Peyer's patch (tissue), 4 donors: Measurements from ENCODE around the gene ETFBKMT. TPM values are rescaled to one million over a fixed set of nuclear protein-coding genes. Genes with fewer than 3 reads are reported as not detected.

ENCODE experiments used
- DNase-seq, 3 donors: peaks; one replicate each; pipeline ENCODE4 v3.0.0-alpha.2; 2017 to 2019
- H3K27ac ChIP-seq, 4 donors: fragments of 200-600 bp; sonication (generic); one replicate each; pipeline ENCODE4 v1.5.1; 2016 to 2019
- H3K27me3 ChIP-seq, 2 donors: fragments of 200-600 bp; sonication (generic); one replicate each; pipeline ENCODE4 v1.5.1; 2019
- H3K36me3 ChIP-seq, 3 donors: fragments of 200-600 bp; sonication (generic); one replicate each; pipeline ENCODE4 v1.5.1; 2016 to 2019
- H3K4me1 ChIP-seq, 4 donors: fragments of 200-600 bp; sonication (generic); one replicate each; pipeline ENCODE4 v1.5.1; 2016 to 2019
- H3K4me3 ChIP-seq, 4 donors: fragments of 200-600 bp; sonication (generic); 1 replicate in 3 of 4; 2 replicates in 1 of 4; pipeline ENCODE4 v1.5.1; 2016 to 2019; ENCODE audit warnings: mild to moderate bottlenecking in 1 of 4
- H3K9me3 ChIP-seq, 4 donors: fragments of 200-600 bp; sonication (generic); one replicate each; pipeline ENCODE4 v1.5.1; 2016 to 2019; ENCODE audit warnings: mild to moderate bottlenecking in 1 of 4
- POLR2A ChIP-seq, 2 donors: fragments of 450-650 bp; IDR thresholded peaks; one replicate each; pipeline ENCODE4 v1.5.1; 2017; ENCODE audit warnings: antibody characterized with exemption in 2 of 2, mild to moderate bottlenecking in 2 of 2, moderate library complexity in 2 of 2
- total RNA-seq, 4 donors: library from RNA; depleted of rRNA; stranded (reverse); fragments of >200 nt; gene quantifications; one replicate each; pipeline ENCODE4 v1.1.0, GENCODE V29; 2016
- TF ChIP-seq, protein P1 (sequence below), 6 experiments: fragments of 450-650 bp in 4 of 6; fragments of 200-600 bp in 2 of 6; sonication (generic) in 1 of 6; IDR thresholded peaks; one replicate each; pipeline ENCODE4 v1.5.1; 2017 to 2019; ENCODE audit warnings: antibody characterized with exemption in 6 of 6, mild to moderate bottlenecking in 3 of 6, moderate library complexity in 1 of 6

The ETFBKMT gene
- total RNA-seq, 4 donors from 2014 or later = 1.9 to 4.1 (median 3.2) TPM

DNA sequence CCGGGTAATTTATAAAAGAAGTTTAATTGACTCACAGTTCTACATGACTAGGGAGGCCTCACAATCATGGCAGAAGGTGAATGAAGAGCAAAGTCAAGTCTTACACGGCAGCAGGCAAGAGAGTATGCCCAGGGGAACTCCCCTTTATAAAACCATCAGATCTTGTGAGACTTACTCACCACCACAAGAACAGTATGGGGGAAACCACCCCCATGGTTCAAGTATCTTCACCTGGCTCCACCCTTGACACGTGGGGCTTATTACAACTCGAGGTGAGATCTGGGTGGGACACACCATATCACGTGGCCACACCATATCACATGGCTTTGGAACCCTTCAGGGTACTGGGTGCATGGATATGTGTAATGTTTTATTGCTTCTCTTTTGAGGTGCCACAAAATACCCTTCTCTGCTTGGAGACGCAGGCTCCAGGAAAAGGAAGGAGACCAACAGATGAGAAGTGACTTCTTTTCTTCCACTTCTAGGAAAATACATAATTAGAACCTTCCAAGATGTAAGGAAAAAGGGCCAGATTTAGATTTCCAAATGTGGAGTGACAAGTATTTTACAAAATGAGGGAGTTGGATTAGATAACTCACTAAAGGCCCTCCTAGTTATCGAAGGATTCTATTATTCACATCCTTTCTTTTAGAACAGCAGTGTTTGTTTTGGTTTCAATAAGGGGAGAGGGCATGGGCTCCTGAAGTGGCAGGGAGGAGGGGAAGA, 33.1 kb upstream of the ETFBKMT start:
- Histone ChIP-seq H3K4me3 (no peak overlapping the region), H3K27ac (no peak overlapping the region), H3K27me3 (no peaks in the 10 kb centered on the region), H3K9me3 (no peaks in the 10 kb centered on the region), H3K4me1 (no peaks in the 10 kb centered on the region), H3K36me3 (no peaks in the 10 kb centered on the region)
- no peak for TF ChIP-seq POLR2A (IDR thresholded peaks at IDR 0.05)
- TF ChIP-seq, protein P1, sequence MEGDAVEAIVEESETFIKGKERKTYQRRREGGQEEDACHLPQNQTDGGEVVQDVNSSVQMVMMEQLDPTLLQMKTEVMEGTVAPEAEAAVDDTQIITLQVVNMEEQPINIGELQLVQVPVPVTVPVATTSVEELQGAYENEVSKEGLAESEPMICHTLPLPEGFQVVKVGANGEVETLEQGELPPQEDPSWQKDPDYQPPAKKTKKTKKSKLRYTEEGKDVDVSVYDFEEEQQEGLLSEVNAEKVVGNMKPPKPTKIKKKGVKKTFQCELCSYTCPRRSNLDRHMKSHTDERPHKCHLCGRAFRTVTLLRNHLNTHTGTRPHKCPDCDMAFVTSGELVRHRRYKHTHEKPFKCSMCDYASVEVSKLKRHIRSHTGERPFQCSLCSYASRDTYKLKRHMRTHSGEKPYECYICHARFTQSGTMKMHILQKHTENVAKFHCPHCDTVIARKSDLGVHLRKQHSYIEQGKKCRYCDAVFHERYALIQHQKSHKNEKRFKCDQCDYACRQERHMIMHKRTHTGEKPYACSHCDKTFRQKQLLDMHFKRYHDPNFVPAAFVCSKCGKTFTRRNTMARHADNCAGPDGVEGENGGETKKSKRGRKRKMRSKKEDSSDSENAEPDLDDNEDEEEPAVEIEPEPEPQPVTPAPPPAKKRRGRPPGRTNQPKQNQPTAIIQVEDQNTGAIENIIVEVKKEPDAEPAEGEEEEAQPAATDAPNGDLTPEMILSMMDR (IDR thresholded peaks at IDR 0.05) = no peak
- no peak for DNase-seq

- H3K27ac ChIP-seq = no peak overlapping the region
- no peaks in the 10 kb centered on the region for H3K4me1 ChIP-seq
- H3K36me3 ChIP-seq = no peaks in the 10 kb centered on the region
- H3K9me3 ChIP-seq = no peaks in the 10 kb centered on the region
- H3K4me3 ChIP-seq = no peak overlapping the region
- TF ChIP-seq, protein P1 (IDR thresholded peaks at IDR 0.05) = no peak
- no peak for TF ChIP-seq POLR2A (IDR thresholded peaks at IDR 0.05)
- H3K27me3 ChIP-seq = no peaks in the 10 kb centered on the region
- DNase-seq = no peak
Measured at GRCh38 chr12:31627456-31628054, 31.9 kb upstream of the ETFBKMT start.

DNA sequence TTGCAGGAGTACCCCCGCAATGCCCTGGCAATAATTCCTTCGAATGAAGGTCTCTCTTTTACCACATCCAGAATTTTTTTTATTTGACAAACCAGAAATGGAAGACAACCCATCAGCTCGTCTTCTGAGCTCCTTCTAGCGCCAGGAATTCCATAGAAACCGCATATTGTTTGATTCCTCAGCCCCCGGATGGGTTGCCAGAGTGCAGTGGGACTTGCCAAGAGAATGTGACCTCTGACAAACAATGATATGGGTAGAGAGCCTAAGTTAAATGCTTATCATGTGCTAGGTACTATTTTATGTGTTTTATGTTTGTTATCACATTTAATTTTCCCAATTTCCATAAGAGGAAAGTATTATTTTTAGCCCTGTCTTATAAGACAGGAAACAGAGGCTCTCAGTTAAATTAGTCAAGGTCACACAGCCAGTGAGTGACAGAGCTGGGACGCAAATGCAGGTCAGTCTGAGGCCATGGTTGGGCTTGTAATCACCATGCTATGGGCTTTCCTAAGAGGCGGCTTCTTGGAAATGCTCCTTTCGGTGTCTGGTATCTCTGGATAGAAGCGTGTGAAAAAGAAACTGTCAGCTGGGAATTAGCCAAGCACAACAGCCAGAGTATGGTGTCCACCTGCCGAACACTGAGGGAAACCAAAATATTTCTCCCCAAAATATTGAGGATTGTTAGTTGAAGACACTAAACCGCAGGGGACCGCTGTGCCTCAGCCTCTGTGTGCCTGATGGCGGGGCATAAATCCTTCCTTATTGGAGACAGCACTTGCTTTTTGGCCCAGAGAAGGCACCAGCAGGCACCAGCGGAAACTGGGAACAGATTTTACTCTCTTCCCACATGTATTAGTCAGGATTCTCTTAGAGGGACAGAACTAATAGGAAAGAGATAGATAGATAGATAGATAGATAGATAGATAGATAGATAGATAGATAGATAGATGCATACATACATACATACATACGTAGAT, 29.4 kb upstream of the ETFBKMT start:
- no peaks in the 10 kb centered on the region for H3K4me1 ChIP-seq
- no peak for DNase-seq
- no peak for TF ChIP-seq POLR2A (IDR thresholded peaks at IDR 0.05)
- H3K4me3 ChIP-seq = no peak overlapping the region
- H3K9me3 ChIP-seq = no peaks in the 10 kb centered on the region
- no peaks in the 10 kb centered on the region for H3K36me3 ChIP-seq
- no peak overlapping the region for H3K27ac ChIP-seq
- no peaks in the 10 kb centered on the region for H3K27me3 ChIP-seq

GRCh38 chr12:31631023-31631724, 28.3 kb upstream of the ETFBKMT start:
- no peak for DNase-seq
- H3K4me3 ChIP-seq = no peak overlapping the region
- no peaks in the 10 kb centered on the region for H3K9me3 ChIP-seq
- TF ChIP-seq, protein P1 (IDR thresholded peaks at IDR 0.05) = no peak
- no peak for TF ChIP-seq POLR2A (IDR thresholded peaks at IDR 0.05)
- H3K27me3 ChIP-seq = no peaks in the 10 kb centered on the region
- H3K4me1 ChIP-seq = no peaks in the 10 kb centered on the region
- H3K36me3 ChIP-seq = no peaks in the 10 kb centered on the region
- H3K27ac ChIP-seq = no peak overlapping the region

- DNase-seq = no peak
- H3K27me3 ChIP-seq = no peaks in the 10 kb centered on the region
- no peaks in the 10 kb centered on the region for H3K4me1 ChIP-seq
- no peaks in the 10 kb centered on the region for H3K36me3 ChIP-seq
- no peak overlapping the region for H3K27ac ChIP-seq
- no peak overlapping the region for H3K4me3 ChIP-seq
- TF ChIP-seq, protein P1 (IDR thresholded peaks at IDR 0.05) = no peak
- no peak for TF ChIP-seq POLR2A (IDR thresholded peaks at IDR 0.05)
- no peaks in the 10 kb centered on the region for H3K9me3 ChIP-seq
Measured at GRCh38 chr12:31631809-31632208, 27.7 kb upstream of the ETFBKMT start.
